Omental fat pad (tissue), 4 donors: ENCODE measurements around the gene PYHIN1. TPM values are rescaled to one million over a fixed set of nuclear protein-coding genes. Genes with fewer than 3 reads are reported as not detected.

Source experiments
- ATAC-seq: fragments of 150-250 bp; one replicate; pipeline ENCODE4 v1.9.1; 2016; ENCODE audit warnings: mild to moderate bottlenecking, moderate library complexity; ENCODE audit not compliant: low FRiP score
- DNase-seq: peaks from one replicate; pipeline ENCODE4 v3.0.0-alpha.2; 2019; ENCODE audit warnings: low spot score
- total RNA-seq, 4 donors: library from RNA; depleted of rRNA; stranded (reverse); fragments of >200 nt; gene quantifications; one replicate each; pipeline ENCODE4 v1.1.0, GENCODE V29; 2016
- TF ChIP-seq, protein P1 (sequence below), 3 donors: fragments of 450-650 bp; IDR thresholded peaks; one replicate each; pipeline ENCODE4 v1.5.1; 2016 to 2017; ENCODE audit warnings: antibody characterized with exemption in 3 of 3, mild to moderate bottlenecking in 3 of 3, moderate library complexity in 2 of 3

Gene PYHIN1
- 1 to 10 TPM; 2.3 to 7.4 (median 3.9) TPM for total RNA-seq

DNA sequence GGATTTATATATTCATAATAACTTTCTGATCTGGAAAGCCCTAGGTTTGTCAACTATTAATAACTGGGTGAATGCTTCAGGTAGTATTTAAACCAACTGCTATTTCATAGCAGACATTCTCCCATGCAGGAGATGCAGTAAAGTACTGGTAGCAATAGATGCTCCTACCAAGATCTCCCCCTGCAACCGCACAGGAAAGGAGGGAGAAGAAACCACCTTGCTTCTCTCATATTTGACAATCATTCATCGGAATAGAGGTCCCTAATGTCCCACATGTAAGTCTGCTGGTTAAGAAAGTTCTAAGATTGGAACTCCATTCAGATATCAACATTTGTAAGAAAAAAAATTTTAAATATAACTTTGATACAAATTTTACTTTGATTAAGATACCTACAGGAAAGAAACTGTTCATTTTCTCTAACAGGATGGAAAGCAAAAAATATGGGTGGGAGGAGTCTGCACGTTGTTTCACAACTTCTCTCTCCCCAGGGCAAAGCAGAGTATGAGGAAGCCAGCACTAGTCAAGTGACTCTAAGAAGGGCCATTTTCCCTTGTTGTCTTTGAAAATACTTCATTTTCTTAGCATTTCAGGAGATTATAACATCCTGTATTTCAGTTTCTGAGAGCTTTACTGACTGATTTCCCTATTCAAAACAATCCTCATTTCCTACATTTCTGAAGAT lies at the start of gene PYHIN1:
Gene PYHIN1, plus strand, starts transcription at position 498 of the 683 bp plus-strand sequence. CDS start 5,359 bp downstream, outside the sequence.
- ATAC-seq (no peak), DNase-seq (no peak)
- TF ChIP-seq, protein P1, sequence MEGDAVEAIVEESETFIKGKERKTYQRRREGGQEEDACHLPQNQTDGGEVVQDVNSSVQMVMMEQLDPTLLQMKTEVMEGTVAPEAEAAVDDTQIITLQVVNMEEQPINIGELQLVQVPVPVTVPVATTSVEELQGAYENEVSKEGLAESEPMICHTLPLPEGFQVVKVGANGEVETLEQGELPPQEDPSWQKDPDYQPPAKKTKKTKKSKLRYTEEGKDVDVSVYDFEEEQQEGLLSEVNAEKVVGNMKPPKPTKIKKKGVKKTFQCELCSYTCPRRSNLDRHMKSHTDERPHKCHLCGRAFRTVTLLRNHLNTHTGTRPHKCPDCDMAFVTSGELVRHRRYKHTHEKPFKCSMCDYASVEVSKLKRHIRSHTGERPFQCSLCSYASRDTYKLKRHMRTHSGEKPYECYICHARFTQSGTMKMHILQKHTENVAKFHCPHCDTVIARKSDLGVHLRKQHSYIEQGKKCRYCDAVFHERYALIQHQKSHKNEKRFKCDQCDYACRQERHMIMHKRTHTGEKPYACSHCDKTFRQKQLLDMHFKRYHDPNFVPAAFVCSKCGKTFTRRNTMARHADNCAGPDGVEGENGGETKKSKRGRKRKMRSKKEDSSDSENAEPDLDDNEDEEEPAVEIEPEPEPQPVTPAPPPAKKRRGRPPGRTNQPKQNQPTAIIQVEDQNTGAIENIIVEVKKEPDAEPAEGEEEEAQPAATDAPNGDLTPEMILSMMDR (IDR thresholded peaks at IDR 0.05) = no peak

DNA sequence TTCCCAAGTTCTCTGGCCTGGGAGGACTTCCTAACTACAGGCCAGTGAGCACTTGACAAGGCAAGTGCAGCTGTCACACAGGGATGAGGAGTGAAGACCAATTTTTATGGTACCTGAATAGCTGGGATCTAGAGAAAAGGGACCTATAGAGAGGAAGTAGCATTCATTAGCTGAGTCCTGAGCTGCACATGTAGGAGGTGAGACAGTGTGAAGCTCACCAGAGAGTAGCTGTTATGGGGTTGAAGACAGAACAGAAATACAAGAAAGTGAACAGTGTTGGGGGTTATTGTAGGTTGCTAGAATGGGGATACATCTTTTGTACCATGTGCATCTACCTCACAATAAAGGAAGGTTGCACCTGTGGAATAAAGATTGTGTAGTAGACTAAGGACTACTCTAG lies 37.7 kb upstream of the PYHIN1 start:
- no peak for DNase-seq
- no peak for ATAC-seq
- TF ChIP-seq, protein P1 (IDR thresholded peaks at IDR 0.05) = no peak

DNA sequence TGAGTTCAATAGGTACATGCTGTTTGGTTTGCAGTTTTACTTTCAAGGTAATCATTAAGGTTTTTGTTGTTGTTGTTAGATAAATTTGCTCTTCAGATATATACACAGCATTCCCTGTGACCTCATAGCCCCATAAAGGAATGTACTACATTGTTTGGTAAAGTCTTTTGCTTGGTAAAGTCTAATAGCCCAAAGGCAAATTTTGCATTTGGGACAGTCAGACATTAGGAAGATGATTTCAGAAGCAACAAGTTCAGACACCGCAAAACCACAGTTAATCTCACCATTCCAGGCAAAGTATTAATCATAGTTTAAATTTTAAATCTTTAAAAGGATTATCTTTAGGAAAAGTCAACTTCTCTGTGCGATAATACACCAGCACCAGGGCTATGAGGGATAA lies 32.6 kb upstream of the PYHIN1 start:
- ATAC-seq (no peak), DNase-seq (no peak)
- TF ChIP-seq, protein P1 (IDR thresholded peaks at IDR 0.05) = no peak

DNA sequence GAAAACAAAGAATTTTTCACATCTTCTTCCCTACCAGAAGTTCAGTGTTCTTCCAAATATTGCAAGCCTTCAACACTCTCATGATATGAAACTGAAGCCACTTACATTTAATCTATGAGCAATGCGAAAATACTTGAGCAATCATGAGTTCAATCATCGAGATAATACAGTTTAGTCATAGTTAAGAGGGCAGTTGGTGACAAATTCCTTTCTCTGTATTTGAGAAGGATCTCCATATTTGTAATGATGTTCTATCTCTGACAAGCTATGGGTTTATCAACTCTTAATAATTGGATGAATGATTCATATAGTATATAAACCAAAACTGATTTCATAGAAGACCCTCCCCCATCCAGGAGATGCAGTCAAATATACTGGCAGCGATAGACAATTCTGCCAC lies 29.7 kb upstream of the PYHIN1 start:
- DNase-seq = no peak
- TF ChIP-seq, protein P1 (IDR thresholded peaks at IDR 0.05) = no peak
- no peak for ATAC-seq

DNA sequence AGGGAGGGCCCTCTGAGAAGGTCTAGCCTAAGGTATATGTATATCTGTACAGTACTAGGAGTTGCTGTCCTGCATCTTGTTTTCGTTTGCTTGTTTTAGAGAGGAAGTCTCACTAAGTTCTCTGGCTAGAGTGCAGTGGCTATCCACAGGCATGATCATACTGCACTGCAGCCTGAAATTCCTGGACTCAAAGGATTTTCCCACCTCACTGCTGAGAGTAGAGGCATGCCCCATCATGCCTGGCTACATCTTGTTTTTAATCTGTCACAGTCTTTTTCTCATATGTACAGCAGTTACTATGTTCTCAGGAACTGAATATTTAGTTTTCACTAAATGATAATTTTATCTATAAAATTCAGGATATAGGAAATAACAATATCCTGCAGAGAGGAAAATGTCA lies 15.3 kb upstream of the PYHIN1 start:
- TF ChIP-seq, protein P1 (IDR thresholded peaks at IDR 0.05) = no peak
- no peak for ATAC-seq
- DNase-seq = no peak

DNA sequence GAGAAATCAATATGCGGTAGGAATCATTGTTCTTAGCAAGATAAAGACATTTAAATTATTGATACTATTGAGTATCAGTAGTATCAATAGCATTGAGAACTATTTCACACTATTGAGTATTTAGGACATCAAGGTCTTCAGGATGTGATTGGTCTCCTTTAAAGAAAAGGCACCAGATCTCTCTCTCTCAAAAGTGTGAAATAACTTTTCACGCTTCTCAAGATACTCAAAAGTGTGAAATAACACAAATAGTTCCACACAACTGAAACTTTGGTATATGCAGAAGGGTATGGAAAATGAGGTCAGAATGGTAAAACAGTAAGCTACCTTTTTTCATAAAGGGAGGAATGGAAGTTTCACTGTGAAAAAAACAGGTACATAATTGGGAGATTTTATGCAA lies 6.7 kb upstream of the PYHIN1 start:
- no peak for ATAC-seq
- TF ChIP-seq, protein P1 (IDR thresholded peaks at IDR 0.05) = no peak
- DNase-seq = no peak

DNA sequence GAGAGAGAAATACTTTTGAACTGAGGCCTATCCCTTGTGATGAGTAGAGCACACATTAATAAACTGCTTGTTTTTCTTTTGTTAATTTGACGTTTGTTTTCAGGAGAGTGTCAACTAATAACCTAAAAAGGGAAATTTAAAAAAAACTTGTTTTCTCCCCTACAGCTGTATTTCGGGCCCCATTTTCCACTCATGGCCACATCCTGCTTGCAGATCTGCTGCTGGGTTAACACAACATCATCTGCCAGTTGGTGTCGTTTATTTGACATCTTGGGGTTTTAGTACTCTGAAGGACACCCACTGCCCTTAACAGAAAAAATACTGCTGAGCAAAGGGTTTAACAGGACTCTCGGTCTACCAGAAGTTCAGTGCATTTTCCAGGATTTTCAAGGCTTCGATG lies 848 bp upstream of the PYHIN1 start:
- TF ChIP-seq, protein P1 (IDR thresholded peaks at IDR 0.05) = no peak
- ATAC-seq = no peak
- DNase-seq = no peak
